ENCODE measurements around the gene TPSD1. TPM values are rescaled to one million over a fixed set of nuclear protein-coding genes. Genes with fewer than 3 reads are reported as not detected.
"Not testable (repeated sequence)": the region's sequence is repeated elsewhere in the genome, so short reads cannot be mapped to it uniquely, and the experiment has no call there.

The TPSD1 gene
- polyA plus RNA-seq, 4 donors: 0.55 TPM; not detected in 3

DNA sequence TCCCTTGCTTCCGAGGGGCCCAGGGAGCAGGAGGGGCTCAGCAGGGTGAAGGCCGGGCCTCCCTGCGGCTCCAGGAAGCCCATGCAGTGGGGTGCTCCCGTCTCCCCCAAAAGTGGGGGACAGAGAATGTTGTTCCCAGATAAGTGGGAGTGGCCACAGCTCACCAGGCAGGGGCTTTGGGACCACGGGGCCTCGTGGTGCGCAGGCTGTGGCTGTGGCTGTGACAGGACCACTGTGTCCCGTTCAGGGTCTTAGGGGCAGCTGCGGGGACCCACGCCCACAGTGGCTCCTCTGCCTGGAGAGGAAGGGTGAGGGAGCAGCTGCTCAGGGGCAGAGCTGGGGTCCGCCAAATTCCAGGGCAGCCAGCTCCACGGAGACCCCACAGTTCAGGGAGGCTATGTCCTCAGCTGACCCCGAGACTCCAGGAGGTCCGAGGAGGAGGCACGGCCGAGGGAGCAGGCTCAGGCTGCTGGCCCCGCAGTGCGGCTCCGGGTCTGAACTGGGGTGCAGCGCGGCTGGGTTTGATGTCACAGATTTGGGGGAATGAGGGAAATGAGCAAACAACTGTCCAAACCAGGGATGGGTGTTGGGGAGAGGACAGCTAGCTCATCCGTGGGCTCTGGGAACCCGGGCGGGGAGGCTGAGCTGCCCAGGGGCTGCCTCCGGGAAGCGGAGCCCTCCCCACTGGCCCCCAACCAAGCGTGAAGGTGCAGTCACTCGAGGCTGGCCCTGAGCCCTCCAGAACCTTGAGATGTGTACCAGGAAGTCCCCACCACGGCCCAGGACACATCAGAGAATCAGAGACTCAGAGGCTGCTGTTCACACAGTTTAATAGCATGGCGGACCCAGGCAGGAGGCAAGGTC is 23.4 kb downstream of the TPSD1 start:
- DNase-seq (ENCODE audit: low read depth in 4 of 4, low spot score in 3 of 4): no peak

DNA sequence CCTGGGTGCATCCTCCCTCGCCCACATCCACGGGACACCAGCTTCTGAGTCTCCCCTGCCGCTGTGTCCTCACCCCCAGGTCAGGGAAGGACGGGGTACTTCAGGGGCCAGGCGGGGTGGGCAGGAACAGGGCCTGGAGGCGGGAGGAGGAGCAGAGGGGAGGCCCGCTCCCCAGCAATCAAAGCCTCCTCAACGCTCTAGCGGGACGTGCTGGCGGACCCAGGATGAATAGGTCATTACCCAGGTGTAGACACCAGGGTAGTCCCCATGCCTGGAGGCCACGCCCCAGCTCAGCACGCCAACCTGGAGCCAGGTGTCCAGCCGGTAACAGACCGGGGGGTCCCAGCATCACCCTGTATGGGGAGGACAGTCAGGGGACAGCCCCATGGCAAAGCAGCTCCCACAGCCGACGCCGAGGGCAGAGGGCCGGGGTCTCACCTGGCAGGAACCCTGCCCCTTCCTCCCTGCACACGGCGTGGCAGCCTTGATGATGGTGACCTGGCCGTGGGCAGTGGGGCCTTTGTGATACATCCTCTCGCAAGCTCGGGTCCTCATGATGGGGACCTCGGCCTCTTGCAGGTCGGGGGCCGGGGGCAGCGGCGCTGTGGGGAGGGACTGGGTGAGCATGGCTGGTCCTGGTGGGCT is 24.2 kb downstream of the TPSD1 start:
- DNase-seq (ENCODE audit: low read depth in 4 of 4, low spot score in 3 of 4): no peak

DNA sequence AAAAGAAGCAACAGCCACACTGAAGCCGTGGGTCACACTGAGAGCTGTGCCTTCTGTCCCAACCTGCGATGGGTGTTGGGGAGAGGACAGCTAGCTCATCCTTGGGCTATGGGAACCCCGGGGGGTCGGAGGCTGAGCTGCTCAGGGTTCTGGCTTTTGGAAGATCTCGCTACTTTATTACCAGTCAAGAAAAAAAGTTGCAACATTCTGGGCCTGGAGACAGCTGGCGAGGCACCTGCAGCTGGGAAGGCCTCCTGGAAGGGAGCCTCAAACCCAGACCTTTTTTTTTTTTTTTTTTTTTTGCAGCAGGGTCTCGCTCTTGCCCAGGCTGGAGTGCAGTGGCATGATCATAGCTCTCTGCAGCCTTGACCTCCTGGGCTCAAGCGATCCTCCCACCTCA is 24.9 kb downstream of the TPSD1 start:
- DNase-seq (ENCODE audit: low read depth in 4 of 4, low spot score in 3 of 4): no peak

DNA sequence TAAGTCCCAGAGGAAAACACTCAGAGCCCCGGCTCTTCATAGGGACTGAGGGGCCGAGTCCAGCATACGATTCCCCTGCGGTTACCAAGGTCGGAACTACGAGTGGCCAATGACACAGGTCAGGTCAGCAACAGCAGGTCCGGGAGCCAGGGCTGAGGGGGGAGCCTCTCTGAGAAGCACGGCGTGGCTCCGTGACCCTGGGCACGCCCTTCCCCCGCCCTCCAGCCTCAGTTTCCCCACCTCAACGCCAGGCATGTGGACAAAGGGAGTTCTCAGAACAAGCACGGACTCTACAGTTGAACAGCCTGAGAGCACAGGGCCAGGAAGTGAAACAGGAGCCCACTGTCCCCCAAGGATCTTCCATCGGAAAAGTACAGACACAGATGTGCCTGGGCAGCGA is 25.6 kb downstream of the TPSD1 start:
- DNase-seq (ENCODE audit: low read depth in 4 of 4, low spot score in 3 of 4): no peak

DNA sequence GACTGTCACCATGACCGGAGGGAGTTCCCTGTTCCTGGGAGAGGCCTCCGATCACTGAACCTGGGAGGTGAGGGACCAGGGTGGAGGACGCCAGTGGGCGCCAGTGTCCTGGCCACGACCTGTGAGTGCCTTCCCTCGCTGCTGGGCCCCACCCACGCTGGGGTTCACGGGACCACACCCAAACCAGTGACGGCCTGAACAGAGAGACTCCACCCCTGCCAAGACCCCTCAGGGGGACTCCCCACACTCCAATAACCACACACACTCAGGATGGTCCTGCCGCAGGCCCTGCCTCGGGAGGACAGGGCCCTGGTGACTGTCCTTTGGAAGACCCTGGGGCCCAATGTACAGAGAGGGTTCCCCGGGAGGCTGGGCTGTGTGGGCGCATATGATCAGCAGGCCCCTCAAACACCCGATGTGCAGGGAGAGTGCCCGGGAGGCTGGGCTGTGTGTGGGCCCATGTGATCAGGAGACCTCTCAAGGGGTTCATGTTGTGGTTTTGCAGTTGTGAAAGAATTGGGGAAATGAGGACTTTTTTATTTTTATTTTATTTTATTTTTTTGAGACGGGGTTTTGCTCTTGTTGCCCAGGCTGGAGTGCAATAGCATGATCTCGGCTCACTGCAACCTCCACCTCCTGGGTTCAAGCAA is 26.6 kb downstream of the TPSD1 start:
- no peak for DNase-seq (ENCODE audit: low read depth in 4 of 4, low spot score in 3 of 4)

DNA sequence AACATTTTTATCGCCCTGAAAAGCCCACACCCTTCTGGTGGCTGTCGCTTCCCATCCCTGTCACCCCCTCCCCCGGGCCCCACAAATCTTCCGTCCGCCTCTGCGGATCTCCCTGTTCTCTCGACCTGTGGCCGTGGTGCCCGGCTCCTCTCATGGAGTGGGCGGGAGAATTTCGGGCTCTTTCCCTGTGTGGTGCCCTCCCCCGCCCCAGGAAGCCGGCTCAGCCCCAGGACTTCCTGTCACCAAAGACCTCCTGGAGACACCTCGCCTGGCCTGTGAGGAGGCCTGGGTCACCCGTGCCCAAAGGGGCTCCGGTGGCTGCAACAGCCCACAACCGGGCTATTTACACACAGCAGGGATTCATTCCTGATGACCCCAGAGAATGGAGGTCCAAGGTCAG is 27.4 kb downstream of the TPSD1 start:
- no peak for DNase-seq (ENCODE audit: low read depth in 4 of 4, low spot score in 3 of 4)

DNA sequence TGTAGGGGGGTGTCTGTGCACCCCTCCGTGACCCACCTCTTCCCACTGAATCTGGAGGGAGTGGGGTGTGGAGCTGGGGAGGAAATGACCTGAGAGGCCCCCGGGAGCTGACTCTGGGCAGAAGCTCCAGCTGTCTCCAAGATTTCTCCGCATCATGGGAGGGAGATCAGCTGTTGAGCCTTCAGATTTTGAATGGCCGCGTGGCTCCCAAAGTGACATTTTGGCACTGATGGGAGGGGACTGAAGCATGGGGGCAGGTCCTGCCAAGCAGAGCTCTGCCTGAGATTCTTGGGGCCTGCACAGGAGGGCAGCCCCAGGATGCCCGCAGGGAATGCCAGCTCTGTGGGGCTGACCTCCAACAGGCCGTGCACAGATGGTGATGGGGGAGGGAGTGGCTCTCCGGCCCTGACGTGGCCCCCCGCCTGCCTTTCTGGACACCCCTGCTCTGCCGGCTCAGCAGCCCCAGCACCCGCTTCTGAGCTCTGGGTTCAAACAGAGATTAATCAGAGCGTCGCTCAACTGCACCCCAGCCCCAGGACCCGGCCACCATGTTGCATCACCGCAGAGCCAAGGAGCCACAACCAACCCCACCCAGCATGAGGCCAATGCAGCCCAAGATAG is 28.2 kb downstream of the TPSD1 start:
- DNase-seq (ENCODE audit: low read depth in 4 of 4, low spot score in 3 of 4): no peak

DNA sequence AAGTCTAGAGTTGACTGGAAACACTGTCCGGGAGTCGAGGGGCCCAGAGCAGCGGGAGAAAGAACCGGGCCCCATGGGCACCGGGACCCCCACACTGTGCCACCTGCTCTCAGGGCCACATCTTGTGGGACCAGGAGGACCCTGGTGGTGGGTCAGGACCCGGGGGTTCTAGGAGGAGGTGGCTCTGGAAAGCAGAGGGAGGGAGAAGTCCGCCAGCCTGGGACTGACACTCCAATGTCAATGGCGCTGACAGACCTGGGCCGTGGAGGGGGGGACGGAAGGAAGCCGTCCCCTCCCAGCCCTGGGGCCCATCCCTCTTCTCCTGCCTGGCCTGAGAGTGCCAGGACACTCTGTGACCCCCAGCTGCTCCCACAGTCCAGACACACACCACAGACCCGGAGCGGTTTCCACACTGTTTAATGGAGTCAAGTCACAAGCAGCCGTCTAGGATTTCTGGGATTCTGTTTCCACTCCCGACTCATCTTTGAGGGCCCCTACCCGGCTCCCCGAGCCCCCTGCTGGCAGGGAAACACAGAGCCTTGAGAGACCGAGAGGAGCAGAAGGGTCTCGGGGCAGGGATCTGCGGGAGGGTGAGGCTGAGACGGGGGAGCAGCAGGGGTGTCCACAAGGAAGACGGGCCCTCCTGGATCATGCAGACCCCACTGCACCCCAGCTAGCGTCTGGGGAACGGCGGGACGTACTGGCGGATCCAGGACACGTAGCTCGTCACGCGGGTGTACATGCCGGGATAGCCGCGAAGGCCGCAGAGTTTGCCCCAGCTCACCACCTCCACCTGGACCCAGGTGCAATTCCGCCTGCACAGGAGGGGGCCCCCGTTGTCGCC is 30.0 kb downstream of the TPSD1 start:
- DNase-seq (ENCODE audit: low read depth in 4 of 4, low spot score in 3 of 4): no peak

DNA sequence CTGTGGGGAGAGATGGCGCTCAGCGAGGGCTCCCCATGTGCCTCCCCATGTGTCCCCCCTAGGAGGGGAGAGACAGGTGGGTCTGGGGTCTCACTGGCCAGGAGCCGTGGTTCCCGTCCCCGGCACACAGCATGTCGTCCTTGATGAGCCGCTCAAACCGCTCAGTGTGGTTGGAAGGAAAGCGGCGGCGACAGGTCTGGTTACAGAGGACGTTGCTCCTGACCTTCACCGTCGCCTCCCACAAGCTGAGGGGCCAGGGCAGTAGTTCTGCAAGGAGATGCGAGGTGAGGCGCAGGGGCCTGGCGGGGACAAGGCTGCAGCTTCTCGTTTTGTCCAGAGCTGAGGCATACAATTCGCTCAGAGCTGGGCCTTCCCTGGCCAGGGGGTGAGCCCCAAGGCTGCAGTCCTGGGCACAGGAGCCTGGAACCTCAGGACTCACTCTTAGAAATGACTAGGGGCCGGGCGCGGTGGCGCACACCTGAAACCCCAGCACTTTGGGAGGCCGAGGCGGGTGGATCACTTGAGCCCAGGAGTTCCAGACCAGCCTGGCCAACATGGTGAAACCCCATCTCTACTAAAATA is 30.7 kb downstream of the TPSD1 start:
- DNase-seq (ENCODE audit: low read depth in 4 of 4, low spot score in 3 of 4): no peak

DNA sequence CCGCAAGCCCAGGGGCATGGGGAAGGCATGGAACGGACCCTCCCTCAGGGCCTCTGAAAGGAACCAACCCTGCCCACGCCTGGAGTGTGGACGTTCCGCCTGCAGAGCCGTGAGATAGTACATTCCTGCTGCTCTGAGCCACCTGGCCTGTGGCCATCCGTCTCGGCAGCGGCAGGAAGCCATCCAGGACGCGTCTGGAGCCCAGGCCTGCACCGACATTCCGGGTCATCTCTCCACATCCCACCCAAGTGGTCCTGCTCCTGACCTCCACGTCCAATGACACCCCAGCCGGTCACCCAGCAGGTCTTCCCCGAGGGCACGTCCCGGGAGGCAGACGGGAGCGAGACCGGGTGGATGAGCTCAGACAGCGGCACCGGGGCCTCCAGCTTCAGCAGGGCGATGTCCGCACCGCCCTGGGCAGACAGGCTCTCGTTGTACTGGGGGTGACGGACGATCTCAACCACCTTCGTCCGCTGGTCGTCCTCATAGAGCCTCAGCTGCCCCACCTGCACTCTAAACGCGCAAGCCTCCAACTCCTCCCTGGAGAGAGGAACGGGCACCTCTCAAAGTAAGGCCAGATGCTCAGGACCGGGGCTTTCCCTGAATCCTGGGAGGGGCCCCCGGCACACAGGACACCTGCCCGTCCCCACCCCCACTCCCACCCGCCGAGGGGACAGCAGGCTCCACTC is 32.3 kb downstream of the TPSD1 start:
- no peak for DNase-seq (ENCODE audit: low read depth in 4 of 4, low spot score in 3 of 4)

DNA sequence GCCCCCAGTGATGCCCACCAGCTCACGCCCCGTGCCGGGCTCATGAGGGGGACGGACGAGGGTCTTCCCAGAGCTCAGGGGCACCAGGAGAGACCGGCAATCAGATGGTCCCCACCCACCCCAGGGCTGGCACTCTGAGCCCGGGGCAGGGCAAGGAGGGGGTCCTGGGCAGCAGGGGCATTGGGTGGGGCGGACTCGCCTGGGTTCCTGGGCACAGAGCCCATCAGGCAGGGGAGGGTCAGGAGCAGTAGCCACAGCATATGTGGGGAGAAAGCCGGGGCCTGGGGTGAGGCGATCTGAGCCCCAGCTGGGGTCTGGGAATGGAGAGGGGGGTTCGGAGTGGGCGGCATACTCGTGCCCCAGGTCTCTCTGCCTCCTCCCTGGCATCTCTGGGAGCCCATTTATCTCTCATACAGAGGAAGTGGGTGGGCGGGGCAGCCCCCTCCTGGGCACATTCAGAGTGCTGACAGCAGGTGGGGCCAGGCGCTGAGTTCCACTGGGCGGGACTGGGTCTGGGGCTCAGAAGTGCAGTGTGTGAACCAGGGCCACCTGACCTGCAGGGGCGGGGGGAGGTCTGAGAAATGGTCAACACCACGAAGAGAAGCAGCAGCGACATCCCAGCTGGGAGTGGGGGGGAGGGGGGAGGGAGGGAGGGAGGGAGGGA is 33.1 kb downstream of the TPSD1 start:
- DNase-seq (ENCODE audit: low read depth in 4 of 4, low spot score in 3 of 4): no peak

DNA sequence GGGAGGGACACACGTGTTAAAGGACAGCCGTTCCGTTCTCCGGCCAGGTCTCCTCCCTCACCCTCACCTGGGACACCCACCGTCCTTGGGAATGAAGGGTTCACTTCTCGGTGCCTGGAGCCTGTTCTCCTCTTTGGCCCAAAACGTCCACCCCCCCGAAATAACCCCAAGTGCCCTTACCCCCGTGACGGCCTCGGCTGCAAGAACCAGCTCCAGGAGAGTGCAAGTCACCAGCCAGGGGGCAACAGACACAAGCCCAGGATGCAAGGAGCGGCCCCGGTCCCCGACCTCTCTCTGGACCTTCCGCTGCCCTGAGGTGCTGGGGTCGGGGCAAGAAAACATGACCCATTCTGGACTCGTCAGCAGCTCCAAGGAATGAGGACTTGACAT is 33.6 kb downstream of the TPSD1 start:
- no peak for DNase-seq (ENCODE audit: low read depth in 4 of 4, low spot score in 3 of 4)

DNA sequence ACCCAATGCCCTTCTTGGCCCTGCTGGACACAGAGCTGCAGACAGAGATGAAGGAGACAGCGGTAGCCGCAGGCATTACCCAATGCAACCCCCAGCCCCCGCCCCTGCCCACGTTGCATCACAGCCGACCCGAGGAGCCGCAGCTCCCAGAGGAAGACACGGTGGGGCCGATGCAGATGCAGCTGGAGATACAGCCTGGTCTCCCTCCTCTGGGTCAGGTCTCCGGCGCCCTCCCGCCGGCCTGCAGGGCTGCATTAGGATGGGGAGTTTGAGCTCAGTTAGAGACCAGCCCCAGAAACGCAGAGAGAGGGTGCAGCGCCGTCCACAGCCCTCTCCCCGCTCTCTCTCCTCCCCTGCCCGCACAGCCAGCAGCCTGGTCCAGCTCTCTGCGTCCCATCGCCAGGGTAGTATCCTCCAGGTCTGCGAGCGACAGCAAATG is 34.2 kb downstream of the TPSD1 start:
- no peak for DNase-seq (ENCODE audit: low read depth in 4 of 4, low spot score in 3 of 4)

DNA sequence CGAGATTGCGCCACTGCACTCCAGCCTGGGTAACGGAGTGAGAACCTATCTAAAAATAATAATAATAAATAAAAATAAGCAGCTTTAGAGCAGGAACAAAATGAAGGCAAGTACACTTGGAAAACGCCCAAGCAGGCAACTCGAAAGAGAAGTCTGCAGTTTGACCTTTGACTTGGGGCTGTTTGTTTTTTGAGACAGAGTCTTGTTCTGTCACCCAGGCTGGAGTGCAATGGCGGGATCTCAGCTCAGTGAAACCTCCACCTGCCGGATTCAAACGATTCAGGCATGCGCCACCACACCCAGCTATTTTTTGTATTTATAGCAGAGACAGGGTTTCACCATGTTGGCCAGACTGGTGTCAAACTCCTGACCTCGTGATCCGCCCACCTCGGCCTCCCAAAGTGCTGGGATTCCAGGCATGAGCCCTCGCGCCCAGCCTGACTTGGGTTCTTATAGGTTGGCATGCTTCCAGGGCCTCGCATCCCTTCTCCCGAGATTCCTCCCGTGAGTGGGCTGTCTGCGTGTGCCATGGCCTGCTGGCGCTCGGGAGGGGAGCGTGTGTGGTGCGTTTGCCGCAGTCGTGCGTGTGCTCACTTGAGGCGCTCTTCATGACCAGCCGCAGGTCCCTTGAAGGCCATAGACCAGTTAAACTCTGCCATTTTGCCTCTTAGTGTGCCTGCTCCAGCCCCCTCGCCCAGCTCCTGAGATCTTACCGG is 35.1 kb downstream of the TPSD1 start:
- DNase-seq (ENCODE audit: low read depth in 4 of 4, low spot score in 3 of 4): no peak

DNA sequence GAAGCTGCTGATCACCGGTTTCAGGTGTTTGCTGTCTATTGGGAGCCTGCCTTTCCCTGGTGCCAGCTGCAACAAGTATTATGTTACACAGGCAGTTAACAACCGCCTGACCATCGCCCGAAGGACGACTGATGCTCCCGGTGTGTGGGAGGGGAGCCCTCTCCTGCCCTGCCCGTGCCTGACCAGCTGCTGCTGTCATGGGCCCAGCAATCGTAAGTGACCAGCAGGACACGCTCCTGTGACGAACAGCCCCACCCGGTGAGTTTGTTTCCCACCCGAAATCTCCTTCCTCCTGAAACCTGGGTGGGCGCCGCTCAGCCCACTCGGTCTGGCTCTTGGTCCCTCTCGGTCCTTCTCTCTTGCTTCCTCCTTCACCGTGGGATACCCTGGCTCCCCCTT is 35.7 kb downstream of the TPSD1 start:
- peak in 1 of 4 donors; percentile 49 for DNase-seq (ENCODE audit: low read depth in 4 of 4, low spot score in 3 of 4)

DNA sequence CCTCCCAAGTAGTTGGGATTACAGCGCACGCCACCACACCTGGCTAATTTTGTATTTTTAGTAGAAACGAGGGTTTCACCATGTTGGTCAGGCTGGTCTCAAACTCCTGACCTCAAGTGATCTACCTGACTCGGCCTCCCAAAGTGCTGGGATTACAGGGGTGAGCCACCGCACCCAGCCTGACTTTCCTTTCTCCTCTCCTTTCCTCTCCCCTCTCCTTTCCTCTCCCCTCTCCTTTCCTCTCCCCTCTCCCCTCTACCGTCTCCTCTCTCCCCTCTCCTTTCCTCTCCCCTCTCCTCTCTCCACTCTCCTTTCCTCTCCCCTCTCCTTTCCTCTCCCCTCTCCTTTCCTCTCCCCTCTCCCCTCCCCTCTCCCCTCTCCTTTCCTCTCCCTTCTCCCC is 36.3 kb downstream of the TPSD1 start:
- DNase-seq (ENCODE audit: low read depth in 4 of 4, low spot score in 3 of 4): not testable (repeated sequence)

DNA sequence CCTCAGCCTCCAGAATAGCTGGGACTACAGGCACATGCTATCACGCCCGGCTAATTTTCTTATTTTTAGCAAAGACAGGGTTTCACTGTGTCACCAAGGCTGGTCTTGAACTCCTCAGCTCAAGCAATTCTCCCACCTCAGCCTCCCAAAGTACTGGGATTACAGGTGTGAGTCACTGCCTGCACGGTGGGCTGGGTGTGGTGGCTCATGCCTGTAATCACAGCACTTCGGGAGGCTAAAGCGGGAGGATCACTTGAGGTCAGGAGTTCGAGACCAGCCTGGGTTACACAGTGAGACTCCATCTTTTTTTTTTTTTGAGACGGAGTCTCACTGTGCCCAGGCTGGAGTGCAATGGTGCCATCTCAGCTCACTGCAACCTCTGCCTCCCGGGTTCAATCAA is 36.9 kb downstream of the TPSD1 start:
- not testable (repeated sequence) for DNase-seq (ENCODE audit: low read depth in 4 of 4, low spot score in 3 of 4)

All from right renal pelvis (tissue), 4 donors.